Liver (tissue), 10 donors: ENCODE results near the gene RLN1. TPM values are rescaled to one million over a fixed set of nuclear protein-coding genes. Genes with fewer than 3 reads are reported as not detected.

Experiments
- DNase-seq: peaks from one replicate; pipeline ENCODE4 v3.0.0-alpha.2; 2017; ENCODE audit warnings: low spot score
- H3K27ac ChIP-seq, 2 donors: one replicate each; pipeline ENCODE4 v1.7.0; 2013; ENCODE audit warnings: inconsistent platforms in 2 of 2, low read length in 2 of 2, control low read depth in 1 of 2, low read depth in 1 of 2, mild to moderate bottlenecking in 1 of 2
- H3K27me3 ChIP-seq, 4 donors: one replicate each; pipeline versions ENCODE4 v1.6.1 to v1.7.0; 2013; ENCODE audit warnings: low read length in 3 of 4, inconsistent platforms in 1 of 4, mild to moderate bottlenecking in 1 of 4, moderate library complexity in 1 of 4; ENCODE audit not compliant: control insufficient read depth in 4 of 4, insufficient read depth in 4 of 4
- H3K36me3 ChIP-seq, 4 donors: one replicate each; pipeline versions ENCODE4 v1.6.1 to v1.7.0; 2013; ENCODE audit warnings: low read length in 3 of 4, mild to moderate bottlenecking in 3 of 4, low read depth in 1 of 4, moderate library complexity in 1 of 4; ENCODE audit not compliant: control insufficient read depth in 4 of 4, insufficient read depth in 3 of 4
- H3K4me1 ChIP-seq, 4 donors: one replicate each; pipeline versions ENCODE4 v1.6.1 to v1.7.0; 2013; ENCODE audit warnings: low read length in 3 of 4, mild to moderate bottlenecking in 3 of 4, moderate library complexity in 1 of 4; ENCODE audit not compliant: control insufficient read depth in 4 of 4, insufficient read depth in 4 of 4
- H3K4me3 ChIP-seq, 3 donors: one replicate each; pipeline versions ENCODE4 v1.6.1 to v1.7.0; 2013; ENCODE audit warnings: low read length in 3 of 3, control low read depth in 1 of 3, low read depth in 1 of 3, mild to moderate bottlenecking in 1 of 3
- H3K9ac ChIP-seq, 2 donors: one replicate each; pipeline ENCODE4 v1.7.0; 2013; ENCODE audit warnings: low read length in 2 of 2, mild to moderate bottlenecking in 2 of 2, moderate library complexity in 2 of 2, control low read depth in 1 of 2, low read depth in 1 of 2
- H3K9me3 ChIP-seq, 4 donors: one replicate each; pipeline versions ENCODE4 v1.6.1 to v1.7.0; 2013; ENCODE audit warnings: low read length in 3 of 4; ENCODE audit not compliant: control insufficient read depth in 4 of 4
- GABPA ChIP-seq, 2 donors: IDR thresholded peaks in 1 of 2; conservative IDR thresholded peaks in 1 of 2; 2 replicates each; pipeline ENCODE4 v1.6.1; 2016; ENCODE audit warnings: antibody characterized with exemption in 2 of 2, mild to moderate bottlenecking in 1 of 2, moderate library complexity in 1 of 2
- HNF4A ChIP-seq, 2 donors: conservative IDR thresholded peaks; 2 replicates each; pipeline ENCODE4 v1.6.1; 2016; ENCODE audit warnings: antibody characterized with exemption in 2 of 2, mild to moderate bottlenecking in 2 of 2
- JUND ChIP-seq, 2 donors: IDR thresholded peaks; 2 replicates each; pipeline ENCODE4 v1.6.1; 2016; ENCODE audit warnings: antibody characterized with exemption in 2 of 2
- NR2F2 ChIP-seq: IDR thresholded peaks from 2 replicates; pipeline ENCODE4 v1.6.1; 2016; ENCODE audit warnings: antibody characterized with exemption
- RAD21 ChIP-seq, 2 donors: IDR thresholded peaks; 2 replicates each; pipeline ENCODE4 v1.6.1; 2016; ENCODE audit warnings: antibody characterized with exemption in 2 of 2, mild to moderate bottlenecking in 2 of 2
- RXRA ChIP-seq, 2 donors: IDR thresholded peaks; 2 replicates each; pipeline ENCODE4 v1.6.1; 2017 to 2018; ENCODE audit warnings: antibody characterized with exemption in 2 of 2, mild to moderate bottlenecking in 1 of 2
- SP1 ChIP-seq: IDR thresholded peaks from 2 replicates; pipeline ENCODE4 v1.6.1; 2018; ENCODE audit warnings: antibody characterized with exemption, mild to moderate bottlenecking
- TAF1 ChIP-seq: conservative IDR thresholded peaks from 2 replicates; pipeline ENCODE4 v1.6.1; 2016; ENCODE audit warnings: antibody characterized with exemption, mild to moderate bottlenecking
- polyA plus RNA-seq, 2 donors: library from polyadenylated mRNA; stranded (reverse) in 1 of 2; unstranded in 1 of 2; fragments of 200-250 nt in 1 of 2; fragments of >200 nt in 1 of 2; fragmentation: Nextera tagmentation in 1 of 2; extraction: Ambion mirVana in 1 of 2; gene quantifications; one replicate each; pipeline versions ENCODE4 v1.2.1 to v1.2.3, GENCODE V29; 2013 to 2015
- small RNA-seq: library from RNA; depleted of rRNA; stranded (forward); fragments of <200 nt; gene quantifications from one replicate; pipeline ENCODE3, GENCODE V24; 2014
- total RNA-seq, 2 donors: library from RNA; depleted of rRNA; stranded (reverse); fragments of >200 nt; gene quantifications; one replicate each; pipeline ENCODE4 v1.2.3, GENCODE V29; 2014
- TF ChIP-seq, protein P1 (sequence below): IDR thresholded peaks from 2 replicates; pipeline ENCODE4 v1.6.1; 2016; ENCODE audit warnings: antibody characterized with exemption
- TF ChIP-seq, protein P2 (sequence below): fragments of 150-350 bp; IDR thresholded peaks from 2 replicates; pipeline ENCODE4 v1.5.1; 2017; ENCODE audit warnings: improper control_type of control experiment, low read depth, low read length; ENCODE audit not compliant: missing input control
- TF ChIP-seq, protein P3 (sequence below): IDR thresholded peaks from 2 replicates; pipeline ENCODE4 v1.6.1; 2016; ENCODE audit warnings: antibody characterized with exemption, mild to moderate bottlenecking
- TF ChIP-seq, protein P4 (sequence below): IDR thresholded peaks from 2 replicates; pipeline ENCODE4 v1.6.1; 2016; ENCODE audit warnings: antibody characterized with exemption
- TF ChIP-seq, protein P5 (sequence below): IDR thresholded peaks from 2 replicates; pipeline ENCODE4 v1.6.1; 2016; ENCODE audit warnings: antibody characterized with exemption
- donor health status: healthy.
- donor health status: healthy.
- donor health status: healthy.
- donor health status: healthy.
- donor health status: healthy.

Gene RLN1
- total and polyA plus RNA-seq, 4 donors = 0.17 TPM; not detected in 3

DNA sequence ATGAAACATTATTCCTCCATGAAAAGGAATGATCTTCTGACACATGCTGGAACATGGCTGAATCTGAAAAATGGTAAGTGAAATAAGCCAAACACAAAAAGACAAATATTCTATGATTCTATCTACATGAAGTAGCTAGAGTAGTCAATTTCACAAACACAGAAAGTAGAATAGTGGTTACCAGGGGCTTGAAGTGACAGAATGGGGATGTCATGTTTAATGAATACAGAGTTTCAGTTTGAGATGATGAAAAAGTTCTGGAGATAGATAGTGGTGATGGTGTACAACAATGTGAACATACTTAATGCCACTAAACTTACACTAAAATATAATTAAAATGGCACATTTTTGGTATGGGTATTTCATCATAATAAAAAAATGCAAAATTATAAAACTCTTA is 53.4 kb downstream of the RLN1 start:
- H3K9me3 ChIP-seq = no peaks in the 10 kb centered on the region
- DNase-seq = no peak
- no peaks in the 10 kb centered on the region for H3K4me1 ChIP-seq
- no peak for TF ChIP-seq TAF1
- TF ChIP-seq, protein P1, sequence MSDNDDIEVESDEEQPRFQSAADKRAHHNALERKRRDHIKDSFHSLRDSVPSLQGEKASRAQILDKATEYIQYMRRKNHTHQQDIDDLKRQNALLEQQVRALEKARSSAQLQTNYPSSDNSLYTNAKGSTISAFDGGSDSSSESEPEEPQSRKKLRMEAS = no peak
- TF ChIP-seq HNF4A (conservative IDR thresholded peaks at IDR 0.05) = no peak
- TF ChIP-seq, protein P2, sequence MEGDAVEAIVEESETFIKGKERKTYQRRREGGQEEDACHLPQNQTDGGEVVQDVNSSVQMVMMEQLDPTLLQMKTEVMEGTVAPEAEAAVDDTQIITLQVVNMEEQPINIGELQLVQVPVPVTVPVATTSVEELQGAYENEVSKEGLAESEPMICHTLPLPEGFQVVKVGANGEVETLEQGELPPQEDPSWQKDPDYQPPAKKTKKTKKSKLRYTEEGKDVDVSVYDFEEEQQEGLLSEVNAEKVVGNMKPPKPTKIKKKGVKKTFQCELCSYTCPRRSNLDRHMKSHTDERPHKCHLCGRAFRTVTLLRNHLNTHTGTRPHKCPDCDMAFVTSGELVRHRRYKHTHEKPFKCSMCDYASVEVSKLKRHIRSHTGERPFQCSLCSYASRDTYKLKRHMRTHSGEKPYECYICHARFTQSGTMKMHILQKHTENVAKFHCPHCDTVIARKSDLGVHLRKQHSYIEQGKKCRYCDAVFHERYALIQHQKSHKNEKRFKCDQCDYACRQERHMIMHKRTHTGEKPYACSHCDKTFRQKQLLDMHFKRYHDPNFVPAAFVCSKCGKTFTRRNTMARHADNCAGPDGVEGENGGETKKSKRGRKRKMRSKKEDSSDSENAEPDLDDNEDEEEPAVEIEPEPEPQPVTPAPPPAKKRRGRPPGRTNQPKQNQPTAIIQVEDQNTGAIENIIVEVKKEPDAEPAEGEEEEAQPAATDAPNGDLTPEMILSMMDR = no peak
- no peak for TF ChIP-seq GABPA (IDR thresholded peaks at IDR 0.05 in 1 of 2, conservative IDR thresholded peaks at IDR 0.05 in 1 of 2)
- TF ChIP-seq, protein P3, sequence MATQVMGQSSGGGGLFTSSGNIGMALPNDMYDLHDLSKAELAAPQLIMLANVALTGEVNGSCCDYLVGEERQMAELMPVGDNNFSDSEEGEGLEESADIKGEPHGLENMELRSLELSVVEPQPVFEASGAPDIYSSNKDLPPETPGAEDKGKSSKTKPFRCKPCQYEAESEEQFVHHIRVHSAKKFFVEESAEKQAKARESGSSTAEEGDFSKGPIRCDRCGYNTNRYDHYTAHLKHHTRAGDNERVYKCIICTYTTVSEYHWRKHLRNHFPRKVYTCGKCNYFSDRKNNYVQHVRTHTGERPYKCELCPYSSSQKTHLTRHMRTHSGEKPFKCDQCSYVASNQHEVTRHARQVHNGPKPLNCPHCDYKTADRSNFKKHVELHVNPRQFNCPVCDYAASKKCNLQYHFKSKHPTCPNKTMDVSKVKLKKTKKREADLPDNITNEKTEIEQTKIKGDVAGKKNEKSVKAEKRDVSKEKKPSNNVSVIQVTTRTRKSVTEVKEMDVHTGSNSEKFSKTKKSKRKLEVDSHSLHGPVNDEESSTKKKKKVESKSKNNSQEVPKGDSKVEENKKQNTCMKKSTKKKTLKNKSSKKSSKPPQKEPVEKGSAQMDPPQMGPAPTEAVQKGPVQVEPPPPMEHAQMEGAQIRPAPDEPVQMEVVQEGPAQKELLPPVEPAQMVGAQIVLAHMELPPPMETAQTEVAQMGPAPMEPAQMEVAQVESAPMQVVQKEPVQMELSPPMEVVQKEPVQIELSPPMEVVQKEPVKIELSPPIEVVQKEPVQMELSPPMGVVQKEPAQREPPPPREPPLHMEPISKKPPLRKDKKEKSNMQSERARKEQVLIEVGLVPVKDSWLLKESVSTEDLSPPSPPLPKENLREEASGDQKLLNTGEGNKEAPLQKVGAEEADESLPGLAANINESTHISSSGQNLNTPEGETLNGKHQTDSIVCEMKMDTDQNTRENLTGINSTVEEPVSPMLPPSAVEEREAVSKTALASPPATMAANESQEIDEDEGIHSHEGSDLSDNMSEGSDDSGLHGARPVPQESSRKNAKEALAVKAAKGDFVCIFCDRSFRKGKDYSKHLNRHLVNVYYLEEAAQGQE = no peak
- no peak for TF ChIP-seq SP1
- TF ChIP-seq, protein P4, sequence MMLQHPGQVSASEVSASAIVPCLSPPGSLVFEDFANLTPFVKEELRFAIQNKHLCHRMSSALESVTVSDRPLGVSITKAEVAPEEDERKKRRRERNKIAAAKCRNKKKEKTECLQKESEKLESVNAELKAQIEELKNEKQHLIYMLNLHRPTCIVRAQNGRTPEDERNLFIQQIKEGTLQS = no peak
- TF ChIP-seq RAD21 (IDR thresholded peaks at IDR 0.05) = no peak
- no peak for TF ChIP-seq RXRA (IDR thresholded peaks at IDR 0.05)
- TF ChIP-seq, protein P5, sequence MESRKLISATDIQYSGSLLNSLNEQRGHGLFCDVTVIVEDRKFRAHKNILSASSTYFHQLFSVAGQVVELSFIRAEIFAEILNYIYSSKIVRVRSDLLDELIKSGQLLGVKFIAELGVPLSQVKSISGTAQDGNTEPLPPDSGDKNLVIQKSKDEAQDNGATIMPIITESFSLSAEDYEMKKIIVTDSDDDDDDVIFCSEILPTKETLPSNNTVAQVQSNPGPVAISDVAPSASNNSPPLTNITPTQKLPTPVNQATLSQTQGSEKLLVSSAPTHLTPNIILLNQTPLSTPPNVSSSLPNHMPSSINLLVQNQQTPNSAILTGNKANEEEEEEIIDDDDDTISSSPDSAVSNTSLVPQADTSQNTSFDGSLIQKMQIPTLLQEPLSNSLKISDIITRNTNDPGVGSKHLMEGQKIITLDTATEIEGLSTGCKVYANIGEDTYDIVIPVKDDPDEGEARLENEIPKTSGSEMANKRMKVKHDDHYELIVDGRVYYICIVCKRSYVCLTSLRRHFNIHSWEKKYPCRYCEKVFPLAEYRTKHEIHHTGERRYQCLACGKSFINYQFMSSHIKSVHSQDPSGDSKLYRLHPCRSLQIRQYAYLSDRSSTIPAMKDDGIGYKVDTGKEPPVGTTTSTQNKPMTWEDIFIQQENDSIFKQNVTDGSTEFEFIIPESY = no peak
- TF ChIP-seq NR2F2 = no peak
- no peak for TF ChIP-seq JUND (IDR thresholded peaks at IDR 0.05)
- H3K4me3 ChIP-seq = no peak overlapping the region
- H3K27me3 ChIP-seq = peaks cover 0 to 3% (median 2%) of the 10 kb centered on the region in 4 donors
- no peak overlapping the region for H3K9ac ChIP-seq
- H3K36me3 ChIP-seq = no peaks in the 10 kb centered on the region
- H3K27ac ChIP-seq = no peak overlapping the region

Small RNA genes lying within 50 kb of the gene (small RNA-seq; reads per million reads assigned to genes)
- not detected for gene AL135786.1
- not detected for gene HMGN2P31

Other genes with a start within 250 kb of the RLN1 start
- gene INSL6, start 154.2 kb downstream of the RLN1 start, total RNA-seq = not detected
- under 1 TPM in 1 of 2 donors, not detected in 1; 0.33 TPM for gene INSL6, start 154.2 kb downstream of the RLN1 start, polyA plus RNA-seq
- not detected for gene INSL4, start 108.5 kb downstream of the RLN1 start, total RNA-seq
- gene INSL4, start 108.5 kb downstream of the RLN1 start, polyA plus RNA-seq = not detected
- under 1 TPM in 1 of 2 donors, not detected in 1; 0.33 TPM for gene RLN2, start 35.2 kb downstream of the RLN1 start, total RNA-seq
- gene RLN2, start 35.2 kb downstream of the RLN1 start, polyA plus RNA-seq = not detected
- 1 to 10 TPM; 4.1 to 4.5 TPM for gene PLGRKT, start 98.0 kb upstream of the RLN1 start, total RNA-seq
- 10 to 100 TPM in 1 of 2 donors, 1 to 10 TPM in 1; 9.9 to 11.3 TPM for gene PLGRKT, start 98.0 kb upstream of the RLN1 start, polyA plus RNA-seq
- gene CD274, start 110.7 kb upstream of the RLN1 start, total RNA-seq = 1 to 10 TPM; 2.5 to 3.1 TPM
- 1 to 10 TPM; 1.0 to 1.2 TPM for gene CD274, start 110.7 kb upstream of the RLN1 start, polyA plus RNA-seq
- 1 to 10 TPM; 1.2 to 2.5 TPM for gene PDCD1LG2, start 170.7 kb upstream of the RLN1 start, total RNA-seq
- gene PDCD1LG2, start 170.7 kb upstream of the RLN1 start, polyA plus RNA-seq = 1 to 10 TPM in 1 of 2 donors, under 1 TPM in 1; 0.46 to 1.4 TPM